Lung (tissue), 12 donors: ENCODE measurements around the gene GZMH. TPM values are rescaled to one million over a fixed set of nuclear protein-coding genes. Genes with fewer than 3 reads are reported as not detected.
A peak's percentile ranks its signal among the peaks of the same experiment; 100 is the strongest.

Experiments used
- ATAC-seq: fragments of 200-7000 bp; cut with Tn5 transposase; one replicate; pipeline ENCODE4 v1.9.1; 2020; ENCODE audit warnings: moderate number of reproducible peaks; ENCODE audit not compliant: insufficient read depth, low FRiP score
- DNase-seq, 3 donors: peaks; one replicate each; pipeline ENCODE4 v3.0.0-alpha.2; 2013 to 2017
- H3K27ac ChIP-seq, 2 donors: one replicate each; pipeline ENCODE4 v1.5.1; 2013; ENCODE audit warnings: mild to moderate bottlenecking in 2 of 2, moderate library complexity in 2 of 2, control low read depth in 1 of 2, inconsistent platforms in 1 of 2, low read depth in 1 of 2, low read length in 1 of 2
- H3K27me3 ChIP-seq, 3 donors: one replicate each; pipeline ENCODE4 v1.5.1; 2013; ENCODE audit warnings: low read length in 2 of 3; ENCODE audit not compliant: control insufficient read depth in 3 of 3, insufficient read depth in 3 of 3
- H3K36me3 ChIP-seq, 4 donors: one replicate each; pipeline ENCODE4 v1.5.1; 2013; ENCODE audit warnings: low read length in 4 of 4, mild to moderate bottlenecking in 1 of 4, moderate library complexity in 1 of 4; ENCODE audit not compliant: control insufficient read depth in 4 of 4, insufficient read depth in 4 of 4
- H3K4me1 ChIP-seq, 5 donors: one replicate each; pipeline ENCODE4 v1.5.1; 2013; ENCODE audit warnings: low read length in 5 of 5, mild to moderate bottlenecking in 2 of 5, moderate library complexity in 1 of 5; ENCODE audit not compliant: control insufficient read depth in 5 of 5, insufficient read depth in 5 of 5
- H3K4me3 ChIP-seq: one replicate; pipeline ENCODE4 v1.5.1; 2013; ENCODE audit warnings: mild to moderate bottlenecking, control low read depth, moderate library complexity
- H3K9ac ChIP-seq, 2 donors: one replicate each; pipeline ENCODE4 v1.5.1; 2013; ENCODE audit warnings: low read length in 2 of 2, control low read depth in 1 of 2; ENCODE audit not compliant: insufficient read depth in 1 of 2
- H3K9me3 ChIP-seq, 4 donors: one replicate each; pipeline ENCODE4 v1.5.1; 2013; ENCODE audit warnings: low read length in 3 of 4, mild to moderate bottlenecking in 1 of 4, moderate library complexity in 1 of 4; ENCODE audit not compliant: control insufficient read depth in 4 of 4, insufficient read depth in 3 of 4
- CTCF ChIP-seq: IDR thresholded peaks from 2 replicates; pipeline ENCODE4 v1.5.1; 2012; ENCODE audit warnings: mild to moderate bottlenecking; ENCODE audit errors: control extremely low read depth, extremely low read depth
- WGBS, 2 donors: extraction: QIAGEN DNeasy Blood & Tissue Kit; methylation state at CpG; one replicate each; pipeline ENCODE4 v1.1.7; 2013; 5-methylcytosine and 5-hydroxymethylcytosine counted together
- polyA plus RNA-seq, 2 donors: library from polyadenylated mRNA; stranded (reverse); fragments of 200-250 nt; gene quantifications; one replicate each; pipeline ENCODE4 v1.2.1, GENCODE V29; 2013
- total RNA-seq, 2 donors: library from RNA; depleted of rRNA in 1 of 2; stranded (reverse); fragments of >200 nt in 1 of 2; gene quantifications; one replicate each; pipeline ENCODE4 v1.2.1, GENCODE V29; 2014 to 2021
- donor health status: control.
- donor health status: control.
- donor health status: Bipolar disorder and iron deficiency.
- donor health status: healthy.
- donor health status: DM: yes; HTN: yes; CAD: no.

GZMH gene
- total and polyA plus RNA-seq, 4 donors: 1.2 to 3.1 (median 2.9) TPM; not detected in 1

- Histone ChIP-seq H3K4me1 (peaks cover 0 to 4% (median 0%) of the 10 kb centered on the region in 5 donors), H3K4me3 (no peak overlapping the region), H3K9ac (no peak overlapping the region), H3K9me3 (no peaks in the 10 kb centered on the region), H3K27ac (no peak overlapping the region), H3K27me3 (no peaks in the 10 kb centered on the region), H3K36me3 (no peaks in the 10 kb centered on the region)
- ATAC-seq: no peak
- peak in 1 of 3 donors; percentile 19 for DNase-seq
- TF ChIP-seq CTCF: no peak
- WGBS, 2 donors: 55 to 60% methylated on average over 3 of the region's 3 CpGs
Measured at GRCh38 chr14:24606297-24606696, 3.2 kb downstream of the GZMH start.

- ATAC-seq (no peak), DNase-seq (peak in 2 of 3 donors; percentile 25 to 29)
- Histone ChIP-seq H3K27me3 (no peaks in the 10 kb centered on the region), H3K9me3 (no peaks in the 10 kb centered on the region), H3K9ac (no peak overlapping the region), H3K4me1 (peaks cover 0 to 4% (median 0%) of the 10 kb centered on the region in 5 donors), H3K4me3 (no peak overlapping the region), H3K36me3 (no peaks in the 10 kb centered on the region), H3K27ac (no peak overlapping the region)
- WGBS, 2 donors: 61 to 79% methylated on average over 3 of the region's 3 CpGs
- TF ChIP-seq CTCF: peak; percentile 48
Measured at GRCh38 chr14:24605435-24606190, 3.9 kb downstream of the GZMH start.

DNA sequence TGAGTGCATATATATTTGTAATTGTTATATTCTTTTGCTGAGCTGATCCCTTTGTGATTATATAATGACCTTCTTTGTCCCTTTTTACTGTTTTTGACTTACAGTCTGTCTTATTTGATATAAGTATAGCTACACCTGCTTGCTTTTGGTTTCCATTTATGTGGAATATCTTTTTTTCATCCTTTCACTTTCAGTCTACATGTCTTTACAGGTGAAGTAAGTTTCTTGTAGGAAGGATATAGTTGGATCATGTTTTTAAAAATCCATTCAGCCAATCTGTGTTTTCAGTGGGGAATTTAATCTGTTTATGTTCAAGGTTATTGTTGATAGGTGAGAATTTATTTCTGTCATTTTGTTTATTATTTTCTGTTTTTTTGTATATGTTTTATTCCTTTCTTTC is 12.1 kb downstream of the GZMH start:
- Histone ChIP-seq H3K4me3 (no peak overlapping the region), H3K4me1 (no peaks in the 10 kb centered on the region), H3K36me3 (no peaks in the 10 kb centered on the region), H3K27ac (no peak overlapping the region), H3K9me3 (peaks cover 0 to 9% (median 5%) of the 10 kb centered on the region in 4 donors), H3K27me3 (no peaks in the 10 kb centered on the region), H3K9ac (no peak overlapping the region)
- DNase-seq (no peak), ATAC-seq (no peak)
- TF ChIP-seq CTCF: no peak
